ENCODE measurements around the gene PABPN1L.

DNA sequence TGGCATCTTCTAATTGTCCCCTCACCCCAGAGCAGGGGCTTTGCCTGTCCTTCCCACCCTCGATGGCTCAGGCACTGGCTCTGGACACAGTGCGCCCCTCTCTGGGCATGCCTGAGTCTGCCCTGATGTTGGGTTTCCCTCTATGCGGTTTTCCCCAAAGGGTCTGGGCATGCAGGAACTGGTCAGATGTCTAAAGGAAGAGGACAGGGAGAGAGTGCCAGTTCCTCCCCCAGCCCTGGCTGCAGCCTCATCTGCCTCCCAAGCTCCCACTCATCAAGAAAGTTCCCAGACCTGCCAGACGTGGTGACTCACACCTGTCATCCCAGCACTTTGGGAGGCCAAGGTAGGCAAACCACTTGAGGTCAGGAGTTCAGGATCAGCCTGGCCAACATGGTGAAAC is 41.3 kb upstream of the PABPN1L start:
- TF ChIP-seq, protein P1, sequence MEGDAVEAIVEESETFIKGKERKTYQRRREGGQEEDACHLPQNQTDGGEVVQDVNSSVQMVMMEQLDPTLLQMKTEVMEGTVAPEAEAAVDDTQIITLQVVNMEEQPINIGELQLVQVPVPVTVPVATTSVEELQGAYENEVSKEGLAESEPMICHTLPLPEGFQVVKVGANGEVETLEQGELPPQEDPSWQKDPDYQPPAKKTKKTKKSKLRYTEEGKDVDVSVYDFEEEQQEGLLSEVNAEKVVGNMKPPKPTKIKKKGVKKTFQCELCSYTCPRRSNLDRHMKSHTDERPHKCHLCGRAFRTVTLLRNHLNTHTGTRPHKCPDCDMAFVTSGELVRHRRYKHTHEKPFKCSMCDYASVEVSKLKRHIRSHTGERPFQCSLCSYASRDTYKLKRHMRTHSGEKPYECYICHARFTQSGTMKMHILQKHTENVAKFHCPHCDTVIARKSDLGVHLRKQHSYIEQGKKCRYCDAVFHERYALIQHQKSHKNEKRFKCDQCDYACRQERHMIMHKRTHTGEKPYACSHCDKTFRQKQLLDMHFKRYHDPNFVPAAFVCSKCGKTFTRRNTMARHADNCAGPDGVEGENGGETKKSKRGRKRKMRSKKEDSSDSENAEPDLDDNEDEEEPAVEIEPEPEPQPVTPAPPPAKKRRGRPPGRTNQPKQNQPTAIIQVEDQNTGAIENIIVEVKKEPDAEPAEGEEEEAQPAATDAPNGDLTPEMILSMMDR (IDR thresholded peaks at IDR 0.05) = no peak
- TF ChIP-seq EZH2phosphoT487 (IDR thresholded peaks at IDR 0.05) = no peak
- TF ChIP-seq EZH2 (IDR thresholded peaks at IDR 0.05) = no peak

Data from neural progenitor cell (in vitro differentiated cells).